Measurements from ENCODE around the gene ABCA12.

Gene ABCA12

DNA sequence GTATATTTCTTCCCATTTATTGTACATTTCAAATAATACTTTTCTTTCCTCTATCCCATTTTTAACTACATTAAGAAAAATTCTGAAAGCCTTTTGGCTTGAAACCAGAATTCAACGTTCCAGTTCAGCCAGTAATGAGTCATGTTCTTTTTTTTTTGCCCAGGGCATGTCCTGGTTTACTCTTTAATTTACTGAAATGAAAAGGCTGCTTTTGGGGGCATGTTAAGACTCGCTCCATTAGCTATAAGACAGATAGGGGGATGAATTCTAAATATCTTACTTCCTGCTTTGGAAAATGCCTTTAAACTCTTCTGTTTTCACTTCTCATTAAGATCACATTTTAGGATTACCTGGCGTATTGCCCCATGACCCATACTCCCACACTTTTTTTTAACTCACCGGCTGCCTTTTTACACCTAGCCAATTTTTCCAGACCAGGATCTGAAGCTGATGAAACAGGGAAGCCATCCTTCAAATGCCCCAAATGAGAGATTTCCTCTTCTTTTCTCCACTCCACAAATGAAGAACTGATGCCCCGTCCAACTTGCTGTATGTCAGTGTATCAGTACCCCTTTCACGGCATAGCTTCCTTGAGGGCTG lies 585 bp downstream of the ABCA12 start:
- TF ChIP-seq, protein P1, sequence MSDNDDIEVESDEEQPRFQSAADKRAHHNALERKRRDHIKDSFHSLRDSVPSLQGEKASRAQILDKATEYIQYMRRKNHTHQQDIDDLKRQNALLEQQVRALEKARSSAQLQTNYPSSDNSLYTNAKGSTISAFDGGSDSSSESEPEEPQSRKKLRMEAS (IDR thresholded peaks at IDR 0.05; ENCODE audit: low read depth, low read length): no peak
- TF ChIP-seq CTCF (IDR thresholded peaks at IDR 0.05; ENCODE audit: low read depth, low read length): no peak
- TF ChIP-seq POLR2A (IDR thresholded peaks at IDR 0.05; ENCODE audit: extremely low read depth, insufficient read length): no peak
- no peak for TF ChIP-seq MYC (IDR thresholded peaks at IDR 0.05; ENCODE audit: low read depth, low read length)
- H3K4me3 ChIP-seq (ENCODE audit: low read depth, low read length): no peak overlapping the region
- DNase-seq (ENCODE audit: low read depth): no peak

GRCh38 chr2:215137329-215137686 lies 1.1 kb downstream of the ABCA12 start:
- H3K4me3 ChIP-seq (ENCODE audit: low read depth, low read length): no peak overlapping the region
- no peak for TF ChIP-seq CTCF (IDR thresholded peaks at IDR 0.05; ENCODE audit: low read depth, low read length)
- TF ChIP-seq POLR2A (IDR thresholded peaks at IDR 0.05; ENCODE audit: extremely low read depth, insufficient read length): no peak
- TF ChIP-seq MYC (IDR thresholded peaks at IDR 0.05; ENCODE audit: low read depth, low read length): no peak
- TF ChIP-seq, protein P1 (IDR thresholded peaks at IDR 0.05; ENCODE audit: low read depth, low read length): no peak
- DNase-seq (ENCODE audit: low read depth): no peak

- TF ChIP-seq POLR2A (IDR thresholded peaks at IDR 0.05; ENCODE audit: extremely low read depth, insufficient read length) (no peak), MYC (IDR thresholded peaks at IDR 0.05; ENCODE audit: low read depth, low read length) (no peak), CTCF (IDR thresholded peaks at IDR 0.05; ENCODE audit: low read depth, low read length) (no peak)
- TF ChIP-seq, protein P1 (IDR thresholded peaks at IDR 0.05; ENCODE audit: low read depth, low read length): no peak
- no peak for DNase-seq (ENCODE audit: low read depth)
- H3K4me3 ChIP-seq (ENCODE audit: low read depth, low read length): no peak overlapping the region
These were observed 1.6 kb downstream of the ABCA12 start for GRCh38 chr2:215136669-215137328.

GRCh38 chr2:215120401-215120800 lies 18.0 kb downstream of the ABCA12 start:
- DNase-seq (ENCODE audit: low read depth): no peak
- no peak overlapping the region for H3K4me3 ChIP-seq (ENCODE audit: low read depth, low read length)
- TF ChIP-seq CTCF (IDR thresholded peaks at IDR 0.05; ENCODE audit: low read depth, low read length) (no peak), POLR2A (IDR thresholded peaks at IDR 0.05; ENCODE audit: extremely low read depth, insufficient read length) (no peak)
- TF ChIP-seq, protein P1 (IDR thresholded peaks at IDR 0.05; ENCODE audit: low read depth, low read length): no peak

GRCh38 chr2:215119847-215120246 lies 18.6 kb downstream of the ABCA12 start:
- H3K4me3 ChIP-seq (ENCODE audit: low read depth, low read length): no peak overlapping the region
- no peak for TF ChIP-seq CTCF (IDR thresholded peaks at IDR 0.05; ENCODE audit: low read depth, low read length)
- TF ChIP-seq, protein P1 (IDR thresholded peaks at IDR 0.05; ENCODE audit: low read depth, low read length): no peak
- no peak for TF ChIP-seq MYC (IDR thresholded peaks at IDR 0.05; ENCODE audit: low read depth, low read length)
- TF ChIP-seq POLR2A (IDR thresholded peaks at IDR 0.05; ENCODE audit: extremely low read depth, insufficient read length): no peak

More at GRCh38 chr2:215119847-215120246, 18.6 kb downstream of the ABCA12 start:
- DNase-seq (ENCODE audit: low read depth): no peak

Data from NB4 (cell line).